RWPE1 (cell line): Measurements from ENCODE around the gene KRT34.

Experiments used
- CTCF ChIA-PET: fragments of 350-600 bp; sonication (Branson Sonifier 250); formaldehyde crosslinking; extraction: SDS; loops from one replicate; lab custom pipeline; 2021; lab: Yijun Ruan, JAX
- POLR2A ChIA-PET: fragments of 400-600 bp; formaldehyde crosslinking; extraction: SDS; loops from one replicate; lab custom pipeline; 2020; ENCODE audit warnings: antibody characterized with exemption; ENCODE audit not compliant: low non-redundant PET; lab: Yijun Ruan, JAX
- DNase-seq: peaks from one replicate; pipeline ENCODE4 v3.0.0; 2012; ENCODE audit warnings: low spot score
- H3K27ac ChIP-seq: fragments of 450-650 bp; 2 replicates; pipeline ENCODE4 v1.5.1; 2017
- CTCF ChIP-seq: fragments of 450-650 bp; conservative IDR thresholded peaks from 2 replicates; pipeline ENCODE4 v1.5.1; 2017; ENCODE audit warnings: low read depth, mild to moderate bottlenecking

KRT34 gene

GRCh38 chr17:41334385-41335305 is 47.5 kb downstream of the KRT34 start:
- TF ChIP-seq CTCF = no peak
- DNase-seq = no peak
- POLR2A ChIA-PET = no interaction called here
- H3K27ac ChIP-seq = no peak overlapping the region; the same call in 1 of the 2 replicates
- CTCF ChIA-PET = interaction anchor here (1.0 kb wide), 2 partner anchors 11 to 83 kb away, joined by 3 to 4 read pairs; no protein-coding TSS in a partner anchor

DNA sequence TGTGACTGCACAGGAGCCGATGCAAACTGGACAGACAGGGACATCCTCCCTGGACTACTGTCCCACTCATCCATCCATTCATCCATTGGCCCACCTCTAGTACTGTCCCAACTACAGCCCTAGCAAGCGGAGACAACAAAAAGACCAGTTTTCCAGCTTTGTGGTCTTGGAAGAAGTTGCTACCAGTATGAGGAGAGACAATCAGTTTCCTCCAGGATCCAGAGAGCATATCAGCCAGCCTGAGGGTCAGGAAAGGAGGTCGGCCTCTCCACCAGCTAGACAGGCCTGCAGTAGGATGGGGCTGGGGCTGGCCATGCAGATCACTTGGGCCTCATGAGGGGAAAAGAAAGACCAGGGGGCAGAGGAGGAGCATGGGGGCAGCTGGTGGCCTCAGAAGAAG is 48.3 kb downstream of the KRT34 start:
- CTCF ChIA-PET = interaction anchor here (0.7 to 1.0 kb wide), 3 partner anchors 10 to 175 kb away, joined by 3 to 4 read pairs (median 3); no protein-coding TSS in a partner anchor
- no peak overlapping the region for H3K27ac ChIP-seq
- POLR2A ChIA-PET = no interaction called here
- no peak for TF ChIP-seq CTCF
- no peak for DNase-seq

DNA sequence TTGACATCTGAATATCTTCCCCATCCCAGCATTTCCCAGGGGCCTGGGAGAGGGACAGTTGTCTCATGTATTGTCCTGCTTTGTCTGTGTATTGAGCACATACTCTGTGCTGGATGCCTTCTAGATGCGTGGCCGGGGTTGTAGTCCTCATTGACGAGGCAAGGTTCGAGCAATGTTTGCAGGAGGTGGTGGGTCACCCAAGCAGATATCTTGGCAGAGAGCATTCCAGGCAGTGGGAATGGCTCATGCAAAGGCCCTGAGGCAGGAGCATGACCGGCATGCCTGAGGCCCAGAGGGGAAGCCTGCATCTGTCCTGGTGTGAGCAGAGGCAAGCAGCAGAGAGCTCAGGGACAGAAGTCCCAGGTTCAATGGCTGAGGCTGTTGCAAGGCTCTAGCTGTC is 49.0 kb downstream of the KRT34 start:
- no peak for DNase-seq
- ChIA-PET CTCF (interaction anchor here (0.7 kb wide), 1 partner anchor 175 kb away, joined by 3 read pairs; no protein-coding TSS in a partner anchor), POLR2A (no interaction called here)
- no peak for TF ChIP-seq CTCF
- H3K27ac ChIP-seq = no peak overlapping the region

- CTCF ChIA-PET = interaction anchor here (0.7 kb wide), 1 partner anchor 316 kb away, joined by 3 read pairs; no protein-coding TSS in a partner anchor
Observed at GRCh38 chr17:41332239-41332638, 49.9 kb downstream of the KRT34 start.

DNA sequence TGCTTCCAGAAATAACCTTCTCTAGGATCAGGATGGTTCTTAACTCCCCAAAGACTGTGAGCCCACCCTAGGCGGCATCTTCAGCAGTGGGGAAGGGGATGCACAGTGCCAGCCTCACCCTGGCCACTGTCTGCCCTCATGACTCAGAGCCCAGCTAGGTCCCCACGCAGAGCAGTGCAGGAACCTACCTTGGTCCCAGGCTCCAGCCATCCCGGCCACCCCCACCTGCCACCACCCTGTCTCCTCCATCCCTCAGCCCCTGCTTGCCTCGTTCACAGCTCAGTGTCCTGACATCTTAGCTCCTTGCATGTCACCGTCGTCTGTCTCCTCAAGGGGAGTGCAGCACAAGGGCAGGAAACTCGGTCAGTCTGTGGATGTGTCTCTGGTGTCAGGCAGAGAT is 50.5 kb downstream of the KRT34 start:
- ChIA-PET POLR2A (interaction anchor here (0.6 kb wide), 1 partner anchor 42 kb away, joined by 3 read pairs; no protein-coding TSS in a partner anchor), CTCF (interaction anchor here (0.6 kb wide), 1 partner anchor 9 kb away, joined by 3 read pairs; no protein-coding TSS in a partner anchor)
- no peak overlapping the region for H3K27ac ChIP-seq
- TF ChIP-seq CTCF = no peak
- DNase-seq = no peak

More at GRCh38 chr17:41332239-41332638, 49.9 kb downstream of the KRT34 start:
- no peak for DNase-seq
- POLR2A ChIA-PET = interaction anchor here (0.6 kb wide), 1 partner anchor 42 kb away, joined by 3 read pairs; no protein-coding TSS in a partner anchor
- TF ChIP-seq CTCF = no peak
- no peak overlapping the region for H3K27ac ChIP-seq

DNA sequence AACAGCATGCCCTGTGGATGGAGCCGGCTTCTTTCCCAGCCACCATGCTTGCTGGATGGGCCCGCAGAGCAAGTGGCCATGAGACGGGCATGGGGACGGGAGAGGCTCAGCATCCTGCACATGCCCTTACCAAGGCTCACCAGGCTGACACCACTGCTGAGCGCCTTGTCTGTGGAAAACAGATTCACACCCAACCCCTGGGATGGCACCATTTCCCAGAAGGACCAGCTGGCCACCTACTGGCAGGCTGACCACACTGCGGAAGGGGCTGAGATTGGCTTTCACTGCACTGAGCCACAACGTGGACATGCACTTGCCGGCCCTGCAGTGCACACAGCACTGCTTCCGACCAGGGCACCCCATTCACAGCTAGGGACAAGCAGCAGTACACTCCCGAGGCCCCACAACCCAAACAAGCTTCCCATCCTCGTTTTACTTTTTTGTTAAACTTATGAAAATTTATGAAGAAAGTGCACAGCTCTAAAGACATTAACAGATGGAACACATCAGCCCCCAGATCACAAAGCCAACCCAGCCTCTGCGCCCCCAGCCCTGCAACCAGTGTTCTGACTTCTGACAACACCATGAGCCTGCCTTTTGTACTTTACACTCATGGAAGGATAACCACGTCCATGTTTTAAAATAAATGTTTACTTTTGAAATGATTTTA is 52.7 kb downstream of the KRT34 start:
- H3K27ac ChIP-seq = no peak overlapping the region
- peak; percentile 49 for DNase-seq
- POLR2A ChIA-PET = no interaction called here
- CTCF ChIA-PET = interaction anchor here (0.6 to 1.3 kb wide), 12 partner anchors 10 to 351 kb away, joined by 3 to 7 read pairs (median 3); partner anchors contain the start of genes KRTAP16-1 and KRTAP17-1
- peak; percentile 73 for TF ChIP-seq CTCF
